ENCODE results near the gene NTNG1.

DNA sequence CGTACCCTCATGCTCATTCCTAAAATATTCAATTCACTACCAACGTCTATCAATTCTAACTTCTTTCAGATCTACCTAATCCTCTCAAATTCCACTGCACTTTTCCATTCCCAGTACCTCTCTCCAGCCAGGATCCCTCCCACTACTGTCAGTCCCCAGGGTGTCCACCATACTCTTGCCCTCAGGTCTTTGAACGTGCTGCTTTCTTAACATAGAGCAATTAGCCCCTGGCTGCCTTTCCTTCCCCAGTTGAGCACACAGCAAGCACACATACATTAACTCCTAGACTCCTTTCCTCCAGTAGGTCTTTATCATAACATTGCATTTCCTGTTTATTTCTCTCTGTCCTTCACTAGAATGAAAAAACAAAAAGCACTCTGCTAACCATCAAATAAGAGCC, 126.7 kb downstream of the NTNG1 start:
- TF ChIP-seq POLR2A (IDR thresholded peaks at IDR 0.05; ENCODE audit: low read depth, low read length) (no peak), MAFK (IDR thresholded peaks at IDR 0.05; ENCODE audit: low read depth, low read length) (no peak), BHLHE40 (IDR thresholded peaks at IDR 0.05; ENCODE audit: low read depth, low read length) (no peak), CEBPB (IDR thresholded peaks at IDR 0.05; ENCODE audit: low read depth, low read length) (no peak)
- TF ChIP-seq, protein P1, sequence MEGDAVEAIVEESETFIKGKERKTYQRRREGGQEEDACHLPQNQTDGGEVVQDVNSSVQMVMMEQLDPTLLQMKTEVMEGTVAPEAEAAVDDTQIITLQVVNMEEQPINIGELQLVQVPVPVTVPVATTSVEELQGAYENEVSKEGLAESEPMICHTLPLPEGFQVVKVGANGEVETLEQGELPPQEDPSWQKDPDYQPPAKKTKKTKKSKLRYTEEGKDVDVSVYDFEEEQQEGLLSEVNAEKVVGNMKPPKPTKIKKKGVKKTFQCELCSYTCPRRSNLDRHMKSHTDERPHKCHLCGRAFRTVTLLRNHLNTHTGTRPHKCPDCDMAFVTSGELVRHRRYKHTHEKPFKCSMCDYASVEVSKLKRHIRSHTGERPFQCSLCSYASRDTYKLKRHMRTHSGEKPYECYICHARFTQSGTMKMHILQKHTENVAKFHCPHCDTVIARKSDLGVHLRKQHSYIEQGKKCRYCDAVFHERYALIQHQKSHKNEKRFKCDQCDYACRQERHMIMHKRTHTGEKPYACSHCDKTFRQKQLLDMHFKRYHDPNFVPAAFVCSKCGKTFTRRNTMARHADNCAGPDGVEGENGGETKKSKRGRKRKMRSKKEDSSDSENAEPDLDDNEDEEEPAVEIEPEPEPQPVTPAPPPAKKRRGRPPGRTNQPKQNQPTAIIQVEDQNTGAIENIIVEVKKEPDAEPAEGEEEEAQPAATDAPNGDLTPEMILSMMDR (conservative IDR thresholded peaks at IDR 0.05; ENCODE audit: low read depth, low read length): no peak

Data from IMR-90 (cell line).